ENCODE data around the gene COL21A1. TPM values are rescaled to one million over a fixed set of nuclear protein-coding genes. Genes with fewer than 3 reads are reported as not detected.

Gene COL21A1
- total RNA-seq, 1 donor from 2014 or later, result 1.2 TPM

DNA sequence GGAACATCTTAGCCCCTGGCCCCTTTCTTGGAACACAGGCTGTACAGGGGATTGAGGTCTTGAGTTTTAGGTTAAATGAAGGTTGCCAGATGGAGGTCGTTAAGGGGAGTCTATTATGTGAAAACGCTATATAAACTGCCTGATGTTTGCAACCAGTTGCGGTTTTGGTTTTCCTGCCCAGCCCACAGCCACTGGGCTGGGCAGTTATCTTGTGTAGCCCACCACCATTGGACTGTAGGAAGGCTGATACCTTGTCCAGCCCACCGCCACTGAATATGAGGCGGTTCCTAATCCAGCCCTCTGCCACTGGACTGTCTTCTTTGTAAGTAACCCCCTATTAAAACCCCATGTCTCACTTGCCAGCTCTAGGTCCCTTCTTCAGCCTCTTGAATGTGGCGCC is 42.3 kb upstream of the COL21A1 start:
- Mint-ChIP-seq H3K27me3 (ENCODE audit: unreplicated experiment) (no peaks in the 10 kb centered on the region), H3K9me3 (ENCODE audit: unreplicated experiment) (no peaks in the 10 kb centered on the region), H3K4me1 (ENCODE audit: unreplicated experiment) (no peaks in the 10 kb centered on the region), H3K36me3 (ENCODE audit: low read depth, unreplicated experiment) (no peaks in the 10 kb centered on the region), H3K4me3 (ENCODE audit: unreplicated experiment) (no peak overlapping the region), H3K27ac (ENCODE audit: unreplicated experiment) (no peak overlapping the region)
- TF ChIP-seq, protein P1, sequence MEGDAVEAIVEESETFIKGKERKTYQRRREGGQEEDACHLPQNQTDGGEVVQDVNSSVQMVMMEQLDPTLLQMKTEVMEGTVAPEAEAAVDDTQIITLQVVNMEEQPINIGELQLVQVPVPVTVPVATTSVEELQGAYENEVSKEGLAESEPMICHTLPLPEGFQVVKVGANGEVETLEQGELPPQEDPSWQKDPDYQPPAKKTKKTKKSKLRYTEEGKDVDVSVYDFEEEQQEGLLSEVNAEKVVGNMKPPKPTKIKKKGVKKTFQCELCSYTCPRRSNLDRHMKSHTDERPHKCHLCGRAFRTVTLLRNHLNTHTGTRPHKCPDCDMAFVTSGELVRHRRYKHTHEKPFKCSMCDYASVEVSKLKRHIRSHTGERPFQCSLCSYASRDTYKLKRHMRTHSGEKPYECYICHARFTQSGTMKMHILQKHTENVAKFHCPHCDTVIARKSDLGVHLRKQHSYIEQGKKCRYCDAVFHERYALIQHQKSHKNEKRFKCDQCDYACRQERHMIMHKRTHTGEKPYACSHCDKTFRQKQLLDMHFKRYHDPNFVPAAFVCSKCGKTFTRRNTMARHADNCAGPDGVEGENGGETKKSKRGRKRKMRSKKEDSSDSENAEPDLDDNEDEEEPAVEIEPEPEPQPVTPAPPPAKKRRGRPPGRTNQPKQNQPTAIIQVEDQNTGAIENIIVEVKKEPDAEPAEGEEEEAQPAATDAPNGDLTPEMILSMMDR (IDR thresholded peaks at IDR 0.05; ENCODE audit: unreplicated experiment), result no peak
- DNase-seq (ENCODE audit: low spot score), result no peak

- Mint-ChIP-seq H3K4me1 (ENCODE audit: unreplicated experiment) (no peaks in the 10 kb centered on the region), H3K9me3 (ENCODE audit: unreplicated experiment) (no peaks in the 10 kb centered on the region), H3K4me3 (ENCODE audit: unreplicated experiment) (no peak overlapping the region), H3K27me3 (ENCODE audit: unreplicated experiment) (no peaks in the 10 kb centered on the region), H3K27ac (ENCODE audit: unreplicated experiment) (no peak overlapping the region), H3K36me3 (ENCODE audit: low read depth, unreplicated experiment) (no peaks in the 10 kb centered on the region)
- DNase-seq (ENCODE audit: low spot score), result no peak
- TF ChIP-seq, protein P1 (IDR thresholded peaks at IDR 0.05; ENCODE audit: unreplicated experiment), result no peak
Observed at GRCh38 chr6:56288347-56288746, 41.0 kb upstream of the COL21A1 start.

GRCh38 chr6:56282391-56282790 is 35.0 kb upstream of the COL21A1 start:
- no peak overlapping the region for H3K4me3 Mint-ChIP-seq (ENCODE audit: unreplicated experiment)
- DNase-seq (ENCODE audit: low spot score), result no peak
- TF ChIP-seq, protein P1 (IDR thresholded peaks at IDR 0.05; ENCODE audit: unreplicated experiment), result no peak
- no peaks in the 10 kb centered on the region for H3K4me1 Mint-ChIP-seq (ENCODE audit: unreplicated experiment)
- H3K27ac Mint-ChIP-seq (ENCODE audit: unreplicated experiment), result no peak overlapping the region
- no peaks in the 10 kb centered on the region for H3K9me3 Mint-ChIP-seq (ENCODE audit: unreplicated experiment)
- H3K27me3 Mint-ChIP-seq (ENCODE audit: unreplicated experiment), result no peaks in the 10 kb centered on the region
- H3K36me3 Mint-ChIP-seq (ENCODE audit: low read depth, unreplicated experiment), result no peaks in the 10 kb centered on the region

DNA sequence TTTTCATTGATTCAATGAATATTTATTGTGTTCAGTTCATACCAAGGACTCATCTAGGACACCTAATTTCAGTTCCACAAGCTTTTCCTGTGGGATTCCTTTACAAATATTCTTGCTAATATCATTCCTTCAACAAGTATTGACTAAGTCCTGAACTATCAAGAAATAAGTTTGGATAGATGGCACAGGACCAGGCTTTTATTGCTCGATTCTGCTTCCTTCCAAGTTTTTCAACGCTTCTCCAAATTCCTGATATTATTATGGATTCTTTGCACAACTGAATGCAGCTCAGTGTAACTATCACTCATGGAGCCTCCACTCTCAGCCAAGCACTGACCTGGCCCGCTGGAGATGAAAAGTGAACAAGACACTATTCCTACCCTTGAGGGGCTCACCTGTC is 32.7 kb upstream of the COL21A1 start:
- no peak for DNase-seq (ENCODE audit: low spot score)
- TF ChIP-seq, protein P1 (IDR thresholded peaks at IDR 0.05; ENCODE audit: unreplicated experiment), result no peak
- H3K27me3 Mint-ChIP-seq (ENCODE audit: unreplicated experiment), result no peaks in the 10 kb centered on the region
- H3K4me1 Mint-ChIP-seq (ENCODE audit: unreplicated experiment), result no peaks in the 10 kb centered on the region
- H3K9me3 Mint-ChIP-seq (ENCODE audit: unreplicated experiment), result no peaks in the 10 kb centered on the region
- H3K27ac Mint-ChIP-seq (ENCODE audit: unreplicated experiment), result no peak overlapping the region
- no peak overlapping the region for H3K4me3 Mint-ChIP-seq (ENCODE audit: unreplicated experiment)
- no peaks in the 10 kb centered on the region for H3K36me3 Mint-ChIP-seq (ENCODE audit: low read depth, unreplicated experiment)

DNA sequence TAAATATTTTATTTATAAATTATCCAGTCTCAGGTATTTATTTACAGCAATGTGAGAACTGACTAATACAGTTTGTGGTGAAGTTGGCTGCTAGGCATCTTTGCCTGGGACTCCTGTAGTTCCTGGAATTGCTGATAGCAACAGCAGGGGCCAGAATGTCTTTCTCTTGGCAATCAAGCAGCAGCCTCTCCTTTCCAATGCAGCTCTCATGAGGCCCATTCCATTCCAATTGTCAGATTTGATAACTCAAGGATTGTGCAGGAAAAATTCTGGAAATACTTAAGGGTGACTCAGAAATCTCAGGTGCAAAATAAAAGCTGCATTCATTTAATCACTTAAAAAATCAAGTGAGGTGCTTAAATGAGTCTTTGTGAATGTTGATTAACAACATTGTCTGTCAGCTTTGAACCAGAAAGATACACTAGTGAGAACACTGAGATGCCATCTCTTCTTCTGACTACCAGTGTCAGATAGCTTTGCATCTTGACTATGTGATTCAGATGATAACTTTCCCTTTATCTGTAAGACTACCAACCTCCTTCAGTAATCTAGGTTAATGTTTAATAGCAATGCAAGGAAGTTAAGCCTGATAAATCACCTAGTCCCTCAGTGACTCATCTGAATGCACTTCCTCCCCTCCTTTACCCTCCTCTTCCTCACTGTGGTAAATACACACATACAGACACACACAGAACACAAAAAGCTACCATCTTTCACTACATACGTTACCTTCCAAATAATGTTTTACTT is 32.1 kb upstream of the COL21A1 start:
- H3K27me3 Mint-ChIP-seq (ENCODE audit: unreplicated experiment), result no peaks in the 10 kb centered on the region
- no peaks in the 10 kb centered on the region for H3K36me3 Mint-ChIP-seq (ENCODE audit: low read depth, unreplicated experiment)
- H3K4me1 Mint-ChIP-seq (ENCODE audit: unreplicated experiment), result no peaks in the 10 kb centered on the region
- TF ChIP-seq, protein P1 (IDR thresholded peaks at IDR 0.05; ENCODE audit: unreplicated experiment), result no peak
- no peak overlapping the region for H3K4me3 Mint-ChIP-seq (ENCODE audit: unreplicated experiment)
- H3K27ac Mint-ChIP-seq (ENCODE audit: unreplicated experiment), result no peak overlapping the region
- no peak for DNase-seq (ENCODE audit: low spot score)
- no peaks in the 10 kb centered on the region for H3K9me3 Mint-ChIP-seq (ENCODE audit: unreplicated experiment)

All from endothelial cell (in vitro differentiated cells).